A673 (cell line): ENCODE measurements around the gene AOPEP.

ENCODE experiments used
- CTCF ChIP-seq: fragments of 300-800, 200-600 bp; sonication (generic); conservative IDR thresholded peaks from 2 replicates; pipeline ENCODE4 v1.5.1; 2017; ENCODE audit warnings: low read depth, mild to moderate bottlenecking, antibody characterized with exemption, low read length, moderate library complexity, mixed read lengths
- EZH2 ChIP-seq: fragments of 200-600 bp; sonication (generic); IDR thresholded peaks from 2 replicates; pipeline ENCODE4 v1.6.1; 2017; ENCODE audit warnings: borderline replicate concordance, low read depth, mild to moderate bottlenecking, mixed read lengths, antibody characterized with exemption, low read length; ENCODE audit not compliant: poor library complexity, severe bottlenecking

GRCh38 chr9:94817291-94818177 is 91.0 kb downstream of the AOPEP start:
- TF ChIP-seq CTCF, result no peak
- no peak for TF ChIP-seq EZH2
